CD14-positive monocyte (primary cell): ENCODE results near the gene CSNK1G2. TPM values are rescaled to one million over a fixed set of nuclear protein-coding genes. Genes with fewer than 3 reads are reported as not detected.

ENCODE experiments used
- DNase-seq, 3 donors: peaks; one replicate each; pipeline ENCODE4 v3.0.0-alpha.2; 2011 to 2022
- H2AFZ ChIP-seq: 2 replicates; pipeline ENCODE4 v1.6.0; 2012; ENCODE audit warnings: mild to moderate bottlenecking, low read depth, low read length, inconsistent platforms; ENCODE audit not compliant: insufficient read depth, poor library complexity, severe bottlenecking
- H3K27ac ChIP-seq, 2 donors: 1 replicate in 1 of 2; 2 replicates in 1 of 2; pipeline ENCODE4 v1.5.1; 2012 to 2013; ENCODE audit warnings: low read length in 2 of 2, control low read depth in 1 of 2, inconsistent platforms in 1 of 2, low read depth in 1 of 2, mild to moderate bottlenecking in 1 of 2
- H3K27me3 ChIP-seq, 2 donors: one replicate each; pipeline versions ENCODE4 v1.6.0 to v1.6.1; 2011 to 2013; ENCODE audit warnings: low read length in 2 of 2; ENCODE audit not compliant: control insufficient read depth in 2 of 2, insufficient read depth in 2 of 2
- H3K36me3 ChIP-seq, 2 donors: replicated peaks in 1 of 2; 1 replicate in 1 of 2; 2 replicates in 1 of 2; pipeline versions ENCODE4 v1.5.1 to v1.6.1; 2012 to 2013; ENCODE audit warnings: low read length in 2 of 2, control low read depth in 1 of 2, inconsistent platforms in 1 of 2, mild to moderate bottlenecking in 1 of 2; ENCODE audit not compliant: insufficient read depth in 2 of 2, control insufficient read depth in 1 of 2
- H3K4me1 ChIP-seq, 2 donors: 1 replicate in 1 of 2; 2 replicates in 1 of 2; pipeline versions ENCODE4 v1.5.1 to v1.6.1; 2012 to 2013; ENCODE audit warnings: low read length in 2 of 2, control low read depth in 1 of 2, inconsistent platforms in 1 of 2, mild to moderate bottlenecking in 1 of 2, moderate library complexity in 1 of 2; ENCODE audit not compliant: insufficient read depth in 2 of 2, control insufficient read depth in 1 of 2
- H3K4me2 ChIP-seq: replicated peaks from 2 replicates; pipeline ENCODE3; 2012; ENCODE audit warnings: low read length, moderate library complexity, mild to moderate bottlenecking; ENCODE audit not compliant: poor library complexity, severe bottlenecking; ENCODE audit errors: extremely low read depth
- H3K4me3 ChIP-seq, 3 experiments: fragments of 200-600 bp in 1 of 3; sonication (generic) in 1 of 3; replicated peaks in 1 of 3; 1 replicate in 2 of 3; 2 replicates in 1 of 3; pipeline ENCODE4 v1.5.1; 2011 to 2013; ENCODE audit warnings: low read length in 3 of 3, mild to moderate bottlenecking in 3 of 3, control low read depth in 2 of 3, low read depth in 2 of 3, inconsistent platforms in 1 of 3, moderate library complexity in 1 of 3
- H3K79me2 ChIP-seq: 2 replicates; pipeline ENCODE4 v1.6.0; 2012; ENCODE audit warnings: mild to moderate bottlenecking, control low read depth, inconsistent platforms, low read length, moderate library complexity; ENCODE audit not compliant: insufficient read depth
- H3K9ac ChIP-seq: 2 replicates; pipeline ENCODE4 v1.6.0; 2017; ENCODE audit warnings: low read length, mild to moderate bottlenecking; ENCODE audit not compliant: insufficient read depth, poor library complexity, severe bottlenecking
- H3K9me3 ChIP-seq, 2 donors: replicated peaks in 1 of 2; 1 replicate in 1 of 2; 2 replicates in 1 of 2; pipeline versions ENCODE4 v1.5.1 to v1.6.1; 2012 to 2013; ENCODE audit warnings: low read length in 2 of 2, control low read depth in 1 of 2; ENCODE audit not compliant: control insufficient read depth in 1 of 2, insufficient read depth in 1 of 2
- H4K20me1 ChIP-seq: 2 replicates; pipeline ENCODE4 v1.6.0; 2012; ENCODE audit warnings: mild to moderate bottlenecking, low read length, control low read depth, moderate library complexity; ENCODE audit not compliant: insufficient read depth
- H3K27ac Mint-ChIP-seq, 7 donors: one replicate each; pipeline ENCODE4 v1.8.0; 2020; ENCODE audit warnings: mild to moderate bottlenecking in 7 of 7, mixed read lengths in 7 of 7, moderate library complexity in 6 of 7, inconsistent platforms in 2 of 7
- H3K27me3 Mint-ChIP-seq, 3 donors: one replicate each; pipeline ENCODE4 v1.8.0; 2021 to 2022; ENCODE audit warnings: low read depth in 3 of 3, mild to moderate bottlenecking in 3 of 3, mixed read lengths in 3 of 3, moderate library complexity in 3 of 3, inconsistent platforms in 1 of 3
- H3K36me3 Mint-ChIP-seq, 2 donors: one replicate each; pipeline ENCODE4 v1.8.0; 2020; ENCODE audit warnings: mixed read lengths in 2 of 2, inconsistent platforms in 1 of 2, mild to moderate bottlenecking in 1 of 2
- H3K4me1 Mint-ChIP-seq: one replicate; pipeline ENCODE4 v1.8.0; 2020; ENCODE audit warnings: mild to moderate bottlenecking, mixed read lengths
- H3K4me3 Mint-ChIP-seq, 2 donors: one replicate each; pipeline ENCODE4 v1.8.0; 2020; ENCODE audit warnings: mild to moderate bottlenecking in 2 of 2, mixed read lengths in 2 of 2, moderate library complexity in 1 of 2
- H3K9me3 Mint-ChIP-seq, 7 donors: one replicate each; pipeline ENCODE4 v1.8.0; 2020 to 2022; ENCODE audit warnings: mixed read lengths in 7 of 7, mild to moderate bottlenecking in 6 of 7, moderate library complexity in 6 of 7, inconsistent platforms in 2 of 7
- CTCF ChIP-seq: fragments of 200-600 bp; IDR thresholded peaks from one replicate; pipeline ENCODE4 v1.8.0; 2022; ENCODE audit warnings: antibody characterized with exemption, mild to moderate bottlenecking
- WGBS: methylation state at CpG from one replicate; pipeline ENCODE4 v1.1.5; 2013; ENCODE audit warnings: missing lambda C conversion rate; ENCODE audit not compliant: insufficient coverage; 5-methylcytosine and 5-hydroxymethylcytosine counted together
- intact Hi-C, 2 donors: fragments of 100-400 bp; cut with micrococcal nuclease; formaldehyde crosslinking; loops; one replicate each; pipeline versions ENCODE4 v1.15.0 to v1.15.1; 2023
- polyA plus RNA-seq, 3 donors: library from polyadenylated mRNA; depleted of rRNA in 1 of 3; unstranded in 2 of 3; stranded (reverse) in 1 of 3; fragments of 300-500 nt in 2 of 3; fragments of >200 nt in 1 of 3; fragmentation: Illumina TruSeq in 2 of 3; gene quantifications; 1 replicate in 2 of 3; 2 replicates in 1 of 3; pipeline ENCODE4 v1.2.3, GENCODE V29; 2012 to 2021

CSNK1G2 gene
- polyA plus RNA-seq, 3 donors: 10.8 to 215 (median 20.3) TPM

DNA sequence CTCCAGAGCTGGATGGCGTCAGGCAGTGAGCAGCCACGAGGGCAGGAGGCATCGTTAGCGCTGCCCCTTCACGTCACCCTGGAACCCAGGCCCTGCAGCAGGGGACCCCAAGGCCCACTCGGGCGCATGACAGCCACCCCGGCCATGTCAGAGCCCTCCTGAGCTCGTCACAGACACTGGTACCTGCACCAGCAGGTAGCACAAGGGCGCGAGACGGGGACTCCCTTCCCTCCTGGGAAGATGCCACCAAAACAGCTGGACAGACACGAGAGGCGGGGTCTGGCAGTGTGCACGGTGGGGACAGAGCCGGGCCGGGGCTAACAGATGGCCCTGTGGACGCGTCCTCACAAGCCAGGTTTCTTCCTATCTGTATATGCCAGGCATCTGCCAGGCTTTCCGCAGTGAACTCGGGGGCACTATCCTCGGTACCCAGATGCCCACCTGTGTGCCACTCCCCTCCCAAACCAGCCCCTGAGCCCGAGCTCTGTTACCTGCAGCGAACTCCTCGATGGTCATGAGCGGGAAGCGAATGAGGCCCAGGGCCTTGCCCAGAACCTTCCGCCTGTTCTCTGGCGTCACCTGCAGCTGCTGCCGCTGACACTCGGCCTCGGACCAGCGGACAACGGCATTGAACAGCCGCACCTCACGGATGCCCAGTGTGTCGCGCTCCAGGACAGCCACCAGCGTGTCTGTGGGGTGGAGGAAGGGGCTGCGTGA lies 48.7 kb downstream of the CSNK1G2 start:
- no peaks in the 10 kb centered on the region for H3K4me1 Mint-ChIP-seq
- 94% methylated on average over 32 of the region's 40 CpGs for WGBS
- Histone ChIP-seq H3K27me3 (no peaks in the 10 kb centered on the region), H3K79me2 (no peaks in the 10 kb centered on the region), H3K9me3 (no peaks in the 10 kb centered on the region), H2AFZ (no peak overlapping the region), H3K4me3 (no peak overlapping the region), H3K4me1 (no peaks in the 10 kb centered on the region), H3K27ac (no peak overlapping the region), H3K36me3 (peaks cover 52 to 68% of the 10 kb centered on the region in 2 donors), H4K20me1 (peaks cover 66% of the 10 kb centered on the region), H3K9ac (no peak overlapping the region), H3K4me2 (no peak overlapping the region)
- peak in 1 of 3 donors; percentile 2 for DNase-seq
- TF ChIP-seq CTCF: no peak
- intact Hi-C loops: no loop called here
- H3K27ac Mint-ChIP-seq: peak overlapping the region in 1 of 7 donors; percentile 23
- H3K9me3 Mint-ChIP-seq: peaks cover 0 to 2% (median 0%) of the 10 kb centered on the region in 7 donors
- peaks cover 0 to 2% (median 0%) of the 10 kb centered on the region in 3 donors for H3K27me3 Mint-ChIP-seq
- H3K36me3 Mint-ChIP-seq: peaks cover 28 to 80% of the 10 kb centered on the region in 2 donors
- no peak overlapping the region for H3K4me3 Mint-ChIP-seq

GRCh38 chr19:1990230-1991017 lies 49.5 kb downstream of the CSNK1G2 start:
- Mint-ChIP-seq H3K36me3 (peaks cover 25 to 76% of the 10 kb centered on the region in 2 donors), H3K4me3 (no peak overlapping the region), H3K4me1 (no peaks in the 10 kb centered on the region), H3K9me3 (peaks cover 0 to 2% (median 0%) of the 10 kb centered on the region in 7 donors), H3K27ac (peak overlapping the region in 1 of 7 donors; percentile 23), H3K27me3 (peaks cover 0 to 2% (median 0%) of the 10 kb centered on the region in 3 donors)
- Histone ChIP-seq H2AFZ (no peak overlapping the region), H3K79me2 (no peaks in the 10 kb centered on the region), H3K36me3 (peaks cover 46 to 61% of the 10 kb centered on the region in 2 donors), H3K4me1 (no peaks in the 10 kb centered on the region), H3K27me3 (no peaks in the 10 kb centered on the region), H3K27ac (no peak overlapping the region), H3K9ac (no peak overlapping the region), H3K4me2 (no peak overlapping the region), H4K20me1 (peaks cover 59% of the 10 kb centered on the region), H3K4me3 (no peak overlapping the region), H3K9me3 (no peaks in the 10 kb centered on the region)
- no peak for TF ChIP-seq CTCF
- intact Hi-C loops: no loop called here
- DNase-seq: peak in 1 of 3 donors; percentile 2
- WGBS: 95% methylated on average over 29 of the region's 34 CpGs
